ENCODE measurements around the gene MYO3A.

DNA sequence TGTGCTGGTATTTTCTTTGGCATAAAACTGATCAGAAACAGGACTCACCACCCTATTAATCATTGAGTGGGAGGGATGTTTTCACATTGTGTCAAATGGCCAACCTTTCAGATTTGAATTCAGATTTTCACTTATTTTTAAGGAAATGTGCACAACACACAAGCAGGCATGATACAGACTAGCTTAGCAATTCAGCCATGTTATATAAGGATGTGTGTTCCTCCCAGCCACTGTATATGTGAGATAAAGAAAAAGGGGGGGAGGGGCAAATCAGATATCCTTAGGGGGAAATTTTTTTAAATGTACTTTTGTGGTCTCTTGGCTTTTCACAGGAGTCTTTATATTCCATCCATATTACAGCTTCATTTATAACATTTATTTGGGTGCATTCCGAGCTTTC lies 285.6 kb downstream of the MYO3A start:
- TF ChIP-seq, protein P1, sequence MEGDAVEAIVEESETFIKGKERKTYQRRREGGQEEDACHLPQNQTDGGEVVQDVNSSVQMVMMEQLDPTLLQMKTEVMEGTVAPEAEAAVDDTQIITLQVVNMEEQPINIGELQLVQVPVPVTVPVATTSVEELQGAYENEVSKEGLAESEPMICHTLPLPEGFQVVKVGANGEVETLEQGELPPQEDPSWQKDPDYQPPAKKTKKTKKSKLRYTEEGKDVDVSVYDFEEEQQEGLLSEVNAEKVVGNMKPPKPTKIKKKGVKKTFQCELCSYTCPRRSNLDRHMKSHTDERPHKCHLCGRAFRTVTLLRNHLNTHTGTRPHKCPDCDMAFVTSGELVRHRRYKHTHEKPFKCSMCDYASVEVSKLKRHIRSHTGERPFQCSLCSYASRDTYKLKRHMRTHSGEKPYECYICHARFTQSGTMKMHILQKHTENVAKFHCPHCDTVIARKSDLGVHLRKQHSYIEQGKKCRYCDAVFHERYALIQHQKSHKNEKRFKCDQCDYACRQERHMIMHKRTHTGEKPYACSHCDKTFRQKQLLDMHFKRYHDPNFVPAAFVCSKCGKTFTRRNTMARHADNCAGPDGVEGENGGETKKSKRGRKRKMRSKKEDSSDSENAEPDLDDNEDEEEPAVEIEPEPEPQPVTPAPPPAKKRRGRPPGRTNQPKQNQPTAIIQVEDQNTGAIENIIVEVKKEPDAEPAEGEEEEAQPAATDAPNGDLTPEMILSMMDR (IDR thresholded peaks at IDR 0.05; ENCODE audit: low read depth, low read length): no peak
- TF ChIP-seq MYC (IDR thresholded peaks at IDR 0.05; ENCODE audit: low read depth, low read length): no peak
